PC-9 (cell line): Measurements from ENCODE around the gene CETP. TPM values are rescaled to one million over a fixed set of nuclear protein-coding genes. Genes with fewer than 3 reads are reported as not detected.
A peak's percentile ranks its signal among the peaks of the same experiment; 100 is the strongest.

ENCODE experiments used
- BruUV-seq: library from RNA; stranded (reverse); fragments of 400-500 nt; replicated peaks from 2 replicates; lab custom pipeline; 2021; lab: Mats Ljungman, UMichigan
- CTCF ChIA-PET: fragments of 300-600 bp; sonication (Branson Sonifier 250); formaldehyde crosslinking; loops from one replicate; lab custom pipeline; 2022; ENCODE audit warnings: antibody characterized with exemption; lab: Charles Lee
- POLR2A ChIA-PET: fragments of 300-600 bp; sonication (Branson Sonifier 250); formaldehyde crosslinking; loops from one replicate; lab custom pipeline; 2022; ENCODE audit warnings: antibody characterized with exemption; ENCODE audit not compliant: unreplicated experiment; lab: Charles Lee
- DNase-seq, 2 experiments: peaks; one replicate each; pipeline versions ENCODE4 v3.0.0 to v3.0.0-alpha.2; 2015 to 2022; ENCODE audit warnings: mixed read lengths in 1 of 2
- H2AFZ ChIP-seq: fragments of 200-600 bp; sonication (generic); 2 replicates; pipeline ENCODE4 v1.8.1; 2017; ENCODE audit warnings: antibody characterized with exemption
- H3F3A ChIP-seq: fragments of 200-600 bp; sonication (generic); 2 replicates; pipeline ENCODE4 v1.8.1; 2017; ENCODE audit warnings: antibody characterized with exemption, mild to moderate bottlenecking, low read depth; ENCODE audit not compliant: insufficient read depth
- H3K27ac ChIP-seq: fragments of 200-600 bp; sonication (generic); 2 replicates; pipeline ENCODE4 v1.6.1; 2016; ENCODE audit warnings: mixed run types
- H3K27me3 ChIP-seq: fragments of 200-600 bp; sonication (generic); 2 replicates; pipeline ENCODE4 v1.6.1; 2016; ENCODE audit warnings: low read depth, mixed run types; ENCODE audit not compliant: insufficient read depth
- H3K36me3 ChIP-seq: fragments of 200-600 bp; sonication (generic); 2 replicates; pipeline ENCODE4 v1.6.1; 2016; ENCODE audit warnings: low read depth, mixed run types
- H3K4me1 ChIP-seq: fragments of 200-600 bp; sonication (generic); replicated peaks from 2 replicates; pipeline ENCODE4 v1.6.1; 2016; ENCODE audit warnings: mixed run types; ENCODE audit not compliant: insufficient read depth
- H3K4me2 ChIP-seq: fragments of 200-600 bp; sonication (generic); 2 replicates; pipeline ENCODE4 v1.6.1; 2017; ENCODE audit warnings: mixed run types
- H3K4me3 ChIP-seq: fragments of 200-600 bp; sonication (generic); 2 replicates; pipeline ENCODE4 v1.6.1; 2016; ENCODE audit warnings: mixed run types
- H3K79me2 ChIP-seq: fragments of 200-600 bp; sonication (generic); 2 replicates; pipeline ENCODE4 v1.6.1; 2017; ENCODE audit warnings: low read depth, mixed run types
- H3K9me2 ChIP-seq: fragments of 200-600 bp; sonication (generic); 2 replicates; pipeline ENCODE4 v1.8.1; 2017; ENCODE audit warnings: mild to moderate bottlenecking; ENCODE audit not compliant: insufficient read depth
- H3K9me3 ChIP-seq: fragments of 200-600 bp; sonication (generic); 2 replicates; pipeline ENCODE4 v1.8.1; 2016; ENCODE audit warnings: low read depth; ENCODE audit not compliant: insufficient read depth
- H4K20me1 ChIP-seq: fragments of 200-600 bp; sonication (generic); 2 replicates; pipeline ENCODE4 v1.8.1; 2017; ENCODE audit not compliant: insufficient read depth
- EZH2 ChIP-seq: fragments of 200-600 bp; sonication (generic); IDR thresholded peaks from 2 replicates; pipeline ENCODE4 v1.8.0; 2017; ENCODE audit warnings: antibody characterized with exemption, low read depth
- intact Hi-C: fragments of 100-400 bp; cut with micrococcal nuclease; formaldehyde crosslinking; loops from one replicate; pipeline ENCODE4 v1.10.0; 2022; ENCODE audit not compliant: unreplicated experiment
- total RNA-seq: library from RNA; stranded (reverse); gene quantifications from 2 replicates; pipeline ENCODE4 v1.2.3, GENCODE V29; 2021
- TF ChIP-seq, protein P1 (sequence below): fragments of 200-600 bp; sonication (generic); conservative IDR thresholded peaks from 2 replicates; pipeline ENCODE4 v1.6.1; 2017; ENCODE audit warnings: mixed run types, antibody characterized with exemption, mild to moderate bottlenecking, moderate library complexity

The CETP gene
- total RNA-seq, 1 experiment from 2014 or later: not detected

DNA sequence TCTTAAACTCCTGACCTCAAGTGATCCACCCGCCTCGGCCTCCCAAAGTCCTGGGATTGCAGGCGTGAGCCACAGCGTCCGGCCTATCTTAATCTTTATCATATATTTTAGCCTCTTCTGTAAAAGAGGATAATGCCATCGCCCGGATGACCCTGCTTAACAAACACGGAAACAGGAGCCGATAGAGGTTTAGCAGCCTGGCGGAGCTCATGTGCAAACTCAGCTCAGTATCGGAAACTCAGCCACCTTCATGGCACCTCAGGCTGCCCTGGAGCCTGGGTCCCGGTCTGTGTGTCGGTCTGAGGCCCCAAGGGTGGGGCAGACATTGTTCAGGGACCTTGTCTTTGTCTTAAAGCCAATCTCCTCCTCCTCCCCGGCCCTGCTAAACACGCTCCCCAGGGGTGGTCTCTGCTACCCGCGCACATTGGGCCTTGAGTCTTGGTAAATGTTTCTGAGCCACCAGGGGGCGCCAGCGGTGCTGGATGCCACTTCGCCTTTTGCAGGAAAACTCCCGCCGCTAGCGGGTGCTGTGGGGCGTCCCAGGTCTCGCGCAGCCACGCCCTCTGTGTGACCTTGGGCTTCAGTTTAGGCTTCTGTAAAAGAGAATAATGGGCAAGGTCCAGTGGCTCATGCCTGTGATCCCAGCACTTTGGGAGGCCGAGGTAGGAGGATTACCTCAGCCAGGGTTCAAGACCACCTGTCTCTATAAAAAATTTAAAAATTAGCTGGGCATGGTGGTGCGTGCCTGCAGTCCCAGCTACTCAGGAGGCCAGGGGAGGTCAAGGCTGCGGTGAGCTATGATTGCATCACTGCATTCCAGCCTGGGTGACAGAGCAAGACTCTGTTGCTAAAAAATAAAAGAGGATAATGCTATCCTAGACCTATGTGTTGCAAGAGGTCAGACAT is 2.7 kb downstream of the CETP start:
- H3F3A ChIP-seq: peaks cover 11% of the 10 kb centered on the region
- POLR2A ChIA-PET: interaction anchor here (0.6 kb wide), 1 partner anchor 20 kb away, joined by 3 read pairs; no protein-coding TSS in a partner anchor
- H3K4me3 ChIP-seq: no peak overlapping the region
- CTCF ChIA-PET: interaction anchor here (0.7 to 1.2 kb wide), 3 partner anchors 10 to 49 kb away, joined by 3 read pairs; no protein-coding TSS in a partner anchor
- peak; percentile 77 to 78 for DNase-seq
- H3K4me2 ChIP-seq: peak overlapping the region; percentile 31; the same call in 1 of the 2 replicates
- TF ChIP-seq, protein P1, sequence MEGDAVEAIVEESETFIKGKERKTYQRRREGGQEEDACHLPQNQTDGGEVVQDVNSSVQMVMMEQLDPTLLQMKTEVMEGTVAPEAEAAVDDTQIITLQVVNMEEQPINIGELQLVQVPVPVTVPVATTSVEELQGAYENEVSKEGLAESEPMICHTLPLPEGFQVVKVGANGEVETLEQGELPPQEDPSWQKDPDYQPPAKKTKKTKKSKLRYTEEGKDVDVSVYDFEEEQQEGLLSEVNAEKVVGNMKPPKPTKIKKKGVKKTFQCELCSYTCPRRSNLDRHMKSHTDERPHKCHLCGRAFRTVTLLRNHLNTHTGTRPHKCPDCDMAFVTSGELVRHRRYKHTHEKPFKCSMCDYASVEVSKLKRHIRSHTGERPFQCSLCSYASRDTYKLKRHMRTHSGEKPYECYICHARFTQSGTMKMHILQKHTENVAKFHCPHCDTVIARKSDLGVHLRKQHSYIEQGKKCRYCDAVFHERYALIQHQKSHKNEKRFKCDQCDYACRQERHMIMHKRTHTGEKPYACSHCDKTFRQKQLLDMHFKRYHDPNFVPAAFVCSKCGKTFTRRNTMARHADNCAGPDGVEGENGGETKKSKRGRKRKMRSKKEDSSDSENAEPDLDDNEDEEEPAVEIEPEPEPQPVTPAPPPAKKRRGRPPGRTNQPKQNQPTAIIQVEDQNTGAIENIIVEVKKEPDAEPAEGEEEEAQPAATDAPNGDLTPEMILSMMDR: peak; percentile 96
- no peak for TF ChIP-seq EZH2
- no peak overlapping the region for H2AFZ ChIP-seq
- intact Hi-C loops: no loop called here
- H3K36me3 ChIP-seq: no peaks in the 10 kb centered on the region
- H3K79me2 ChIP-seq: no peaks in the 10 kb centered on the region
- H3K9me3 ChIP-seq: no peaks in the 10 kb centered on the region
- BruUV-seq: no TSS peak
- peaks cover 17% of the 10 kb centered on the region for H3K4me1 ChIP-seq
- H3K27me3 ChIP-seq: no peaks in the 10 kb centered on the region
- no peaks in the 10 kb centered on the region for H4K20me1 ChIP-seq
- no peaks in the 10 kb centered on the region for H3K9me2 ChIP-seq
- H3K27ac ChIP-seq: peak overlapping the region; percentile 38; the same call in 1 of the 2 replicates

DNA sequence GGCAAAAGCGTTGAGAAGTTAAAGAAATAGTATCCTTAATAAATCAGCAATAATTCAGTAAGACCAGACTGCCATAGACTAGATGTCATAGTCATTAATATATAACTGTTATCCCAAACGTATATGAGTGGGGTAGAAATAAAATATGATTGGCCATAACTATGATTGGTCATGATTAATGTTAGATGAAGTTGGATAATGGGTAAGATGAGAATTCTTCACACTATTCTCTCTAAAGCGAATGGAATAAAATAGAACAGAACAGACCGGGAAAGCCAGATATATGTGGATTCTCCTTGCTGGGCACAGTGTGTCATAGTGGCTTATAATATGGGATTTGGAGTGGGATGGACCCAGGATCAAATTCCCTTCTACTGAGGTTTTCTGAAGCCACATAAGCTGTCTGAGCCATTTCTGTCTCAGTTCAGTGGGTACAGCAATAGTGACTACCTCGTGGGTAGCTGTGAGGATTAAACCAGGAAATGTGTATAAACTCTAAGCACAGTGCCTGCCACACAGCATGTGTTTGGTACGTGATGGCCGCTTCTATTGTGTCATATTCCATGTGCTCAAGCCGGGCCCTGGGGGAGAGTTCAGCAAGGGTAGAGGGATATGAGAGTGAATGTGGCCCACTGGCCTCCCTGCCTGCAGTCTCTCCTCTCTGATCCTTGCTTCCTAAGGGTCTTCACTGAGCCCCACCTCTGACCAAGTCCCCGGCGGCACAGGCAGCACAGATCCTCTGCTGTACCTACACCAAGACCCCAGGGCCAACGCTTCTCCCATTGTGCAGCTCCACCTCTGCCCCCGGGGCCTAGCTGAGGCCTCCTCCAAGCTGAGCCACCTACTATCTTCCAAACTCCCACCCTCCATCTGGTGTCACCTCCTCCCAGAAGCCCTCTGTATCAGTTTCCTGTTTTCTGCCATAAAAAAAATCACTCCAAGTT is 3.7 kb downstream of the CETP start:
- peak overlapping the region; percentile 31; the same call in 1 of the 2 replicates for H3K4me2 ChIP-seq
- no peaks in the 10 kb centered on the region for H3K9me2 ChIP-seq
- no peaks in the 10 kb centered on the region for H3K27me3 ChIP-seq
- TF ChIP-seq EZH2: no peak
- TF ChIP-seq, protein P1: no peak
- no peaks in the 10 kb centered on the region for H3K79me2 ChIP-seq
- no peaks in the 10 kb centered on the region for H4K20me1 ChIP-seq
- no peaks in the 10 kb centered on the region for H3K9me3 ChIP-seq
- H3K27ac ChIP-seq: no peak overlapping the region
- DNase-seq: no peak
- BruUV-seq: no TSS peak
- no peak overlapping the region for H2AFZ ChIP-seq
- CTCF ChIA-PET: interaction anchor here (0.7 to 1.2 kb wide), 3 partner anchors 19 to 71 kb away, joined by 3 read pairs; no protein-coding TSS in a partner anchor
- POLR2A ChIA-PET: no interaction called here
- no peak overlapping the region for H3K4me3 ChIP-seq
- no peaks in the 10 kb centered on the region for H3K36me3 ChIP-seq
- H3K4me1 ChIP-seq: peaks cover 17% of the 10 kb centered on the region
- intact Hi-C loops: no loop called here
- peaks cover 11% of the 10 kb centered on the region for H3F3A ChIP-seq

DNA sequence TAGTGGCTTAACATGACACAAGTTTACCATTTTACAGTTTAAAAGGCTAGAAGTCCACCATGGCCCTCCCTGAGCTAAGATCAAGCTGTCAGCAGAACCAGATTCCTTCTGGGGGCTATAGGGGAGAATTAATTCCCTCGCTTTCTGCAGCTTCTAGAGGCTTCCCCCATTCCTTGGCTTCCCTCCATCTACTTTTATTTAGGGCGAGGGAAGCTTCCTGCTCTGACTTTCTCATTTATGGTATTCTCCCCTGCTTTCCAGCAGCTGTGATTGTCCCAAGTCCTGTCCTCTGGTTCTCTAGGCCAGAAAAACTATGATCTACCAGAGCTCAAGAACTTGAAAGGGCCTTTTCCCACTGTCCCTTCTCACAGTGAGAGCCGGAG is 4.3 kb downstream of the CETP start:
- no peak for DNase-seq
- no peaks in the 10 kb centered on the region for H3K9me3 ChIP-seq
- intact Hi-C loops: no loop called here
- H4K20me1 ChIP-seq: no peaks in the 10 kb centered on the region
- H3K4me2 ChIP-seq: no peak overlapping the region
- peaks cover 17% of the 10 kb centered on the region for H3K4me1 ChIP-seq
- TF ChIP-seq EZH2: no peak
- TF ChIP-seq, protein P1: no peak
- no peaks in the 10 kb centered on the region for H3K36me3 ChIP-seq
- ChIA-PET POLR2A (no interaction called here), CTCF (interaction anchor here (0.7 to 0.9 kb wide), 2 partner anchors 71 to 522 kb away, joined by 3 to 5 read pairs; no protein-coding TSS in a partner anchor)
- H3K79me2 ChIP-seq: no peaks in the 10 kb centered on the region
- no peak overlapping the region for H3K27ac ChIP-seq
- H2AFZ ChIP-seq: no peak overlapping the region
- BruUV-seq: no TSS peak
- H3F3A ChIP-seq: peaks cover 11% of the 10 kb centered on the region
- H3K27me3 ChIP-seq: no peaks in the 10 kb centered on the region
- H3K9me2 ChIP-seq: no peaks in the 10 kb centered on the region
- no peak overlapping the region for H3K4me3 ChIP-seq
